Neural progenitor cell (in vitro differentiated cells): ENCODE measurements around the gene BRSK2.

Experiments used
- CTCF ChIP-seq: fragments of 200-600 bp; sonication (generic); IDR thresholded peaks from 2 replicates; pipeline ENCODE4 v1.5.1; 2017; ENCODE audit warnings: antibody characterized with exemption, mild to moderate bottlenecking
- EZH2 ChIP-seq: fragments of 200-600 bp; sonication (generic); IDR thresholded peaks from 2 replicates; pipeline ENCODE4 v1.6.1; 2017; ENCODE audit warnings: antibody characterized with exemption, mild to moderate bottlenecking, moderate library complexity
- EZH2phosphoT487 ChIP-seq: fragments of 200-600 bp; sonication (generic); IDR thresholded peaks from 2 replicates; pipeline ENCODE4 v1.6.1; 2017; ENCODE audit warnings: antibody characterized with exemption

GRCh38 chr11:1479678-1480118 is 90.0 kb downstream of the BRSK2 start:
- TF ChIP-seq CTCF (no peak), EZH2 (no peak), EZH2phosphoT487 (no peak)
